Naive B cell (primary cell): ENCODE results near the gene GPAT2. TPM values are rescaled to one million over a fixed set of nuclear protein-coding genes. Genes with fewer than 3 reads are reported as not detected.
"Not testable (repeated sequence)": the region's sequence is repeated elsewhere in the genome, so short reads cannot be mapped to it uniquely, and the experiment has no call there.

Experiments
- ATAC-seq, 2 donors: fragments of 150-1000 bp; cut with Tn5 transposase; 2 replicates each; pipeline ENCODE4 v1.10.0; 2021; ENCODE audit warnings: low read depth in 2 of 2, mild to moderate bottlenecking in 2 of 2, moderate library complexity in 2 of 2
- DNase-seq: peaks from one replicate; pipeline ENCODE4 v3.0.0; 2022
- H3K27ac Mint-ChIP-seq, 6 donors: one replicate each; pipeline ENCODE4 v1.8.0; 2020 to 2022; ENCODE audit warnings: mild to moderate bottlenecking in 6 of 6, mixed read lengths in 6 of 6, moderate library complexity in 5 of 6, inconsistent platforms in 2 of 6
- H3K27me3 Mint-ChIP-seq, 3 donors: one replicate each; pipeline ENCODE4 v1.8.0; 2021 to 2022; ENCODE audit warnings: mixed read lengths in 3 of 3, mild to moderate bottlenecking in 1 of 3
- H3K36me3 Mint-ChIP-seq, 2 donors: one replicate each; pipeline ENCODE4 v1.8.0; 2020 to 2022; ENCODE audit warnings: mixed read lengths in 2 of 2, inconsistent platforms in 1 of 2, mild to moderate bottlenecking in 1 of 2
- H3K4me1 Mint-ChIP-seq, 3 donors: one replicate each; pipeline ENCODE4 v1.8.0; 2020 to 2022; ENCODE audit warnings: mixed read lengths in 3 of 3, inconsistent platforms in 1 of 3, mild to moderate bottlenecking in 1 of 3, moderate library complexity in 1 of 3
- H3K4me3 Mint-ChIP-seq, 8 donors: one replicate each; pipeline ENCODE4 v1.8.0; 2020 to 2022; ENCODE audit warnings: mild to moderate bottlenecking in 8 of 8, mixed read lengths in 8 of 8, moderate library complexity in 8 of 8, inconsistent platforms in 2 of 8
- H3K9me3 Mint-ChIP-seq, 7 donors: one replicate each; pipeline ENCODE4 v1.8.0; 2020 to 2022; ENCODE audit warnings: mixed read lengths in 7 of 7, mild to moderate bottlenecking in 5 of 7, inconsistent platforms in 2 of 7, moderate library complexity in 1 of 7
- polyA plus RNA-seq, 6 donors: library from polyadenylated mRNA; unstranded; fragments of 300-500 nt; fragmentation: Illumina TruSeq; gene quantifications; one replicate each; pipeline ENCODE4 v1.2.3, GENCODE V29; 2021; ENCODE audit warnings: low read depth in 6 of 6

GPAT2 gene
- polyA plus RNA-seq, 6 donors from 2014 or later, result 1.2 to 28.4 (median 2.1) TPM

- DNase-seq, H3K9me3 Mint-ChIP-seq, ATAC-seq: not testable (repeated sequence)
- H3K27me3 Mint-ChIP-seq, result peaks cover 19 to 67% (median 50%) of the 10 kb centered on the region in 3 donors
- peaks cover 4 to 14% of the 10 kb centered on the region in 2 donors for H3K36me3 Mint-ChIP-seq
- H3K27ac Mint-ChIP-seq, result peak overlapping the region in 1 of 6 donors; percentile 57
- H3K4me3 Mint-ChIP-seq, result peak overlapping the region in 1 of 8 donors; percentile 9
- peaks cover 4 to 13% (median 11%) of the 10 kb centered on the region in 3 donors for H3K4me1 Mint-ChIP-seq
These were observed 28.5 kb downstream of the GPAT2 start for GRCh38 chr2:96006248-96006647.

DNA sequence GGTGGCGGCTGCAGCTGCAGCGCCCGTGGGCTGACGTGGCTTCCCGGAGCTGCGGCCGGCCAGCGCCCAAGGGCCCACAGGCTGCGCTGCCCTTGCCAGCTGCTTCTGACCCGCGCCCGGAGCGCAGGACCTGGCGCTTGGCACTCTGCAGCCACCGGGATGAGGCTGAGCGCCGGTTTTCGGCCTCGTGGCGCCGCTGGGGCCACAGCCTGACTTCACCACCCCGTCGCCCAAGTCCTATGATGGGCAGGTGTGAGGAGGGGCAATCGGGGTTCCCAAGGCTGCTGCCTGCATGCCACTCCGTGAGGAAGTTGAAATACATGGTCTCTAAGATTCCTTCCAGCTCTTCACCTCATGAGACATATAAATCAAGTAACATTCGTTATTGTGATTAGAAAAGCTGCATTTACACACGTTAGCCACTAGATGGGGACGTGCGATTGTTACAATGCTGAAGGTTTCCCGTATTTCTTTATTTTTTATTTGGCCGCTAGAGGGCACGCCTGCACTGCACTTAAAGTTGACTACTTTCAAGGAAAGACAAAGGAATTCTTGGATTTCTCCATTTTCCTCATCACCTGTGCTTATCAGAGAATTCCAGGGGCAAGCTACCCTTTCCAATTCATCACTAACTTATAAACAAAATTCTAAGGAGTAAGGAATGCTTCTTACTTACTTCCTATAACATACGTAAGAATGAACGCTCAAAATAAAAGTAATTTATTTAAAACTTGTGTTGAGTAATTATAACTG is 42.0 kb downstream of the GPAT2 start:
- Mint-ChIP-seq H3K27me3 (peaks cover 5 to 24% (median 20%) of the 10 kb centered on the region in 3 donors), H3K27ac (peak overlapping the region; percentile 90 to 97 (median 94)), H3K4me3 (peak overlapping the region; percentile 82 to 97 (median 95))
- H3K36me3 Mint-ChIP-seq, H3K9me3 Mint-ChIP-seq, H3K4me1 Mint-ChIP-seq: not testable (repeated sequence)
- DNase-seq (peak; percentile 67), ATAC-seq (peak; percentile 48 to 53)

DNA sequence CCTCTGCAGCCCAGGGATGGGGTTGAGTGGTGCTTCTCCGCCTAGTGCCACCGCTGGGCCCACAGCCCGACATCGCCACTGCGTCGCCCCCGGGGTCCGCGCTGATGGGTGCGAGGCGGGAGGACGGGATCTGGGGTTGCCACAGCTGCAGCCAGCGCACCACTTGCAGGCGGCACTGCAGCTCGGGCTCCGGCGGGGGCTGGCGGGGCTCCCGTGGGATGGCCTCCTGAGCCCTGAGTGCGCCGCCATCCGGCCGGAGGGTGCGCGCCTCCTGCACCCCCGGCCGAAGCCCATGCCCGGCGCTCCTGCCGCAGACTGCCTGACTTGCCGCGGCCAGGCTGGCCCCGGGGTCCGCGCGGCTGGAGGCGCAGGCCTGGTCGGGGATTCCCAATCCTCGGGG is 42.6 kb downstream of the GPAT2 start:
- H3K27ac Mint-ChIP-seq, result peak overlapping the region in 3 of 6 donors; percentile 94 to 99 (median 98)
- DNase-seq, result peak; percentile 56

DNA sequence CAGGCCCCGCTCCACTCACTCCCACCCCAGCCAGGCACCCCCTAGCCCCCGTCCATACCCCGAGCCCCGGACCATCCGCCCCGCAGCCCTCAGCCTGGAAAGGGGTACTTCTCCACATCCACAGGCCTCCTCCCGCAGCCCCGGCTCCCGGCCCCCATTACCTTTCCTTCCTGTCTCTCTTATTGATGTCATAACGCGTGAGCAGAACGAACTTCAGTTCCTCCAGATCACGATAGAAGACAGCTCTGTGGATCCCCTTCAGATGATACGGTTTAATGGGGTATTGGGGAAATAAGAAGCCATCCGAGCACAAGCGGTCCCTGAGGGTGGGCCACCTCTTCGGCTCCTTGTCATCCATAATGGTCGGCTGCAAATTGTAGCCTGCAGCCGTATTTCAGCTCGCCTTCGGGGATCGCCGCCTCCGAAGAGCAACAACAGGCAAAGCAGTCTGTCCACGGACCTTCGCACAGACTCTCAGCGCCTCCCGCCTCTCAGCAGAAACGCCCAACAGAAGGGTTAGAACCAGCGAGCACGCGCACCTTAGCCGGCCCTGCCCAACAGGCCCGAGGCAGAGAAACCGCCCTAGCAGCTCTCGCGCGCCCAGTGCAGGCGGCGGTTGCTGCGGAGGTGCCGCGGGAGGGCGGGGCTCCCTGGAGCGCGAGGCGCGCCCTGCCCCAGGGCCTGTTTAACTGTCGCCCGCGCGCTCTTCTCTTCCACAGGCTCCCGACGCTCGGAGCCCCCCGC is 43.2 kb downstream of the GPAT2 start, which contains the start of gene ANKRD36C:
Gene ANKRD36C (minus strand): TSS at position 474 of the 744 bp plus-strand sequence. CDS start 116 bp downstream, at position 358.
- not testable (repeated sequence) for H3K4me1 Mint-ChIP-seq, H3K36me3 Mint-ChIP-seq, H3K9me3 Mint-ChIP-seq
- peak; percentile 66 for DNase-seq
- Mint-ChIP-seq H3K27me3 (peaks cover 5 to 24% (median 17%) of the 10 kb centered on the region in 3 donors), H3K27ac (peak within 1 kb of the TSS; percentile 94 to 99 (median 98)), H3K4me3 (peak within 1 kb of the TSS; percentile 82 to 98 (median 96))
- peak; percentile 83 to 84 for ATAC-seq

More for the DNA sequence above, 42.6 kb downstream of the GPAT2 start:
- peaks cover 5 to 24% (median 20%) of the 10 kb centered on the region in 3 donors for H3K27me3 Mint-ChIP-seq
- not testable (repeated sequence) for H3K9me3 Mint-ChIP-seq, H3K4me1 Mint-ChIP-seq, H3K36me3 Mint-ChIP-seq
- ATAC-seq, result peak; percentile 44 to 47
- H3K4me3 Mint-ChIP-seq, result peak overlapping the region; percentile 57 to 98 (median 86)

DNA sequence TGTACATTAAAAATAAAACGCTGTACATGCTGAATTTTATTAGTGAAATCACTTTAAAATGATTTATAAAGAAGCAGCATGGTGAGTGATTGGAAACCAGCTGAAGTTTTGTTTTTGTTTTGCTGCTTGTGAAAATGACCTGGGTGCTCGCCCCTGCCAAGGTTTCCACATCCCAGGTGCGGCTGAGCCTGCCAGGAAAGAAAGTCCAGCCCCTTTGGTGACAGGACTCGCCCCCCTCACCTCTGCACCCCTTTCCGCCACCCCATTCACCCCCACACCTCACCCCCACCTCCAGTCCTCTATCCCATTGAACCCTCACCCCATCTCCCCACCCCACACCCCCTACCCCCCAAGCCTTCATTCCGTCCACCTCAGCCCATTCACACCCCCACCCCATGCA is 43.8 kb downstream of the GPAT2 start:
- not testable (repeated sequence) for DNase-seq, H3K9me3 Mint-ChIP-seq, H3K36me3 Mint-ChIP-seq, H3K4me1 Mint-ChIP-seq, ATAC-seq
- peak overlapping the region in 4 of 8 donors; percentile 16 to 97 (median 88) for H3K4me3 Mint-ChIP-seq
- peak overlapping the region in 4 of 6 donors; percentile 33 to 94 (median 72) for H3K27ac Mint-ChIP-seq
- peaks cover 5 to 22% (median 10%) of the 10 kb centered on the region in 3 donors for H3K27me3 Mint-ChIP-seq

Other genes starting within 250 kb of the GPAT2 start
- gene ANKRD36C, start 43.1 kb downstream of the GPAT2 start, polyA plus RNA-seq, result 10 to 100 TPM in 5 of 6 donors, 1 to 10 TPM in 1; 4.7 to 30.1 (median 15.4) TPM
- gene ADRA2B, start 81.7 kb upstream of the GPAT2 start, polyA plus RNA-seq, result under 1 TPM in 1 of 6 donors, not detected in 5; 0.15 TPM
- gene ASTL, start 103.6 kb upstream of the GPAT2 start, polyA plus RNA-seq, result not detected
- 100 to 1,000 TPM in 2 of 6 donors, 10 to 100 TPM in 4; 56.3 to 220 (median 95.9) TPM for gene DUSP2, start 110.5 kb upstream of the GPAT2 start, polyA plus RNA-seq
- gene STARD7, start 173.9 kb upstream of the GPAT2 start, polyA plus RNA-seq, result 100 to 1,000 TPM; 219 to 401 (median 239) TPM
- 10 to 100 TPM; 37.8 to 52.0 (median 40.1) TPM for gene TMEM127, start 231.1 kb upstream of the GPAT2 start, polyA plus RNA-seq
- 100 to 1,000 TPM in 1 of 6 donors, 10 to 100 TPM in 5; 57.8 to 101 (median 92.2) TPM for gene CIAO1, start 231.3 kb upstream of the GPAT2 start, polyA plus RNA-seq